GM19324 (cell line): Measurements from ENCODE around the gene MYRIP.
"Not testable (repeated sequence)": the region's sequence is repeated elsewhere in the genome, so short reads cannot be mapped to it uniquely, and the experiment has no call there.

ENCODE experiments used
- ATAC-seq: cut with Tn5 transposase; IDR thresholded peaks from one replicate; pipeline ENCODE4 v1.9.1; 2021; ENCODE audit warnings: mild to moderate bottlenecking, moderate library complexity; ENCODE audit not compliant: unreplicated experiment, low FRiP score

MYRIP gene

GRCh38 chr3:40254891-40255290 lies 445.5 kb downstream of the MYRIP start:
- ATAC-seq = no peak

GRCh38 chr3:40255532-40255931 lies 446.1 kb downstream of the MYRIP start:
- ATAC-seq = no peak

- ATAC-seq = no peak
These were observed 448.7 kb downstream of the MYRIP start for GRCh38 chr3:40258064-40258463.

GRCh38 chr3:40258555-40258954 lies 449.1 kb downstream of the MYRIP start:
- ATAC-seq = no peak

DNA sequence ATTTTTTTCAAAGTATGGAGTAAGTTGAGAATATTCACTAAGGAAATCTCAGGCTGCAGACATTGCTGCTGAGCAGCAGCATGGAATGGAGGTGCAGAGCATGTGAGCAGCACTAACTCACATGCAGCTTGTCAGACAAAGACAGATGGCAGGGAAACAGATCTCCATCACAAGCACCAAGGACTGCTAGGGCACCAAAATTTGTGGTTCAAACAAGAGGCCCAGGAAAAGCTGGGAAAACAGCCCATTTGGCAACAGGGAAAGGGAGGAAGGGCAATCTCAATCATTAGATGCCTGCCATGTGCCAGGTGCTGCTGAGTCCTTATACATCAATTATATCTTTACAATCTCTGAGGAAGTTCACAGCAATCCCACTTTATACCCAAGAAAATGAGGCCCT lies 452.9 kb downstream of the MYRIP start:
- ATAC-seq = no peak

DNA sequence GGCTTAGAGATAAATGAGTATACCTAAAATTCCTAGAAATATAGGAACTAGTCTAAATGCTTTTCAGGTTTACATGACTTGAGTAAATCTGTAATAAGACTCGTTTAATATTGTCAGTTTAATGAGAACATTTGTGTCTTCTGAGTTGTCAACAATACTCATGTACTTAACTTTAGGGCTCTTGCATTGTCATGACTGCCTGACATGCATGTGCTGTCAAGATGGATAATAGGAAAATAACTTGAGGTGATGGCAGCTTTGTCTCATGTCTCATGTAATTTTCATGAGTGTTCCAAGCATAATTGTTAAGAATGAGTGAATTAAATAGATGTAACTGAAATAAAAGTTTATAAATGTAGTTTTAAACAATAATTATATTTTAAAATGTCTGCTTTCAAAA lies 455.0 kb downstream of the MYRIP start:
- ATAC-seq = no peak

DNA sequence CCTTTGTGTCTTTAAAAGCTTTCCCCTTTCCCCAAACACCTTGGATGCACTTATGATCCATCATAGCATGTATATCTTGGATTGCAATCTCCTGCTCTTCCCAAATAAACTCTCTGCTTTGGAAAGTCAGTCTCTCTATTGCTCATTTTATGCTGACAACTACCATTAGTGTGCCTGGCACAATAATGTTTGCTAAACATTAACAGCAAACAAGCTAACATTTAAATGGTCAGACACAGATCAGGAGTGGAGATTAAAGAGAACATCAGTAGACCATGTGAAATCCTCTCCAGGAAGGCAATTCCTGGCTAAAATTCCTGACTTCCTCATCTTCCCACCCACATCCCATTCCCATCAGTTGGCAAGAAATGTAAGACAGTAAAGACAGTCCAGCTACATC lies 455.8 kb downstream of the MYRIP start:
- no peak for ATAC-seq

GRCh38 chr3:40267937-40268724 lies 458.7 kb downstream of the MYRIP start:
- no peak for ATAC-seq

GRCh38 chr3:40268802-40269524 lies 459.6 kb downstream of the MYRIP start:
- ATAC-seq = no peak

GRCh38 chr3:40278791-40279190 lies 469.4 kb downstream of the MYRIP start:
- no peak for ATAC-seq

- ATAC-seq = no peak
These were observed 472.6 kb downstream of the MYRIP start for GRCh38 chr3:40281995-40282394.

DNA sequence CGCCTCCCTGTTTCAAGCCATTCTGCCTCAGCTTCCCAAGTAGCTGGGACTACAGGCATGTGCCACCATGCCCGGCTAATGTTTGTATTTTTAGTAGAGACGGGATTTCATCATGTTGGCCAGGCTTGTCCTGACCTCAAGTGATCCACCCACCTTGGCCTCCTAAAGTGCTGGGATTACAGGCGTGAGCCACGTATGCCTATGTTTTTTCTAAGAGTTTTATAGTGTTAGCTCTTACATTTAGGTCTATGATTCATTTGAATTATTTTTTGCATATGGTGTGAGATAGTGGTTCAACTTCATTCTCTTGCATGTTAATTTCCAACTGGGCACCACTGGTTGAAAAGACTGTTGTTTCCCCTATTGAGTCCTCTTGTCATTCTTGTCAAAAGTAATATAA lies 473.6 kb downstream of the MYRIP start:
- ATAC-seq = not testable (repeated sequence)

DNA sequence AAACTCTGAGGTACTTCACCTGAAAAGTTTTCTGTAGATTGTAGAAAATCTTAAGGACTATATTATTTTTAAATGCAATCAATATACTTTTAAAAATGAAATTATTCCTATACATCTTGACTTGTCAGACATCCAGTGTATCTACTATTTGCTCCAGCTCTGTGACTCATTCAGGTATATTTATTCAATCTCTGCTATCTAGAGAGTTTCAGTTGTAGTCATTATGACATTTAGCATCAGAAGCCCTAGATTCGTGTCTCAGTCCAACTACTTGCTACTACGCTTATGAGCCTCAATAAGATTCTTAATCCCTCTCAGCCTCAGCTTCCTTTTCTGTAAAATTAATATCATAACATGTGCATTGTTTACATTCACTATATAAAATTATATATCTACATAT lies 477.8 kb downstream of the MYRIP start:
- ATAC-seq = no peak

- ATAC-seq = no peak
These were observed 481.0 kb downstream of the MYRIP start for GRCh38 chr3:40290396-40290795.

DNA sequence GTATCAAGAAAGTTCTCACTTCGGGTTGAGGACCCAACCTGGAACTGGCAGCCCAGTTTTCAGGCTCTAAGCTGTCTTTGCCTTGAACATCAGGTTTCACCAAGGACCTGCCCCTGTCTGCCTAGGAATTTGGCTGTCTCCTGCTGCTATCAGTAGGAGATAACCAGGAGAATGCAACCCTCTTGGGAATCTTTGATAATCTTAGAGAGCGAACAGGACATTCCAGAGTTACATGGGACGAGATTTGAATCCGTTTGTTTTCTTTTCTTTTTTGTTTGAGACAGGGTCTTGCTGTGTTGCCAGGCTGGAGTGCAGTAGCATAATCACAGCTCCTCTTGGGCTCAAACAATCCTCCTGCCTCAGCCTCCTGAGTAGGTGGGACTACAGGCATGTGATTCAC lies 482.1 kb downstream of the MYRIP start:
- ATAC-seq = no peak

- ATAC-seq = no peak
These were observed 483.4 kb downstream of the MYRIP start for GRCh38 chr3:40292637-40293349.

DNA sequence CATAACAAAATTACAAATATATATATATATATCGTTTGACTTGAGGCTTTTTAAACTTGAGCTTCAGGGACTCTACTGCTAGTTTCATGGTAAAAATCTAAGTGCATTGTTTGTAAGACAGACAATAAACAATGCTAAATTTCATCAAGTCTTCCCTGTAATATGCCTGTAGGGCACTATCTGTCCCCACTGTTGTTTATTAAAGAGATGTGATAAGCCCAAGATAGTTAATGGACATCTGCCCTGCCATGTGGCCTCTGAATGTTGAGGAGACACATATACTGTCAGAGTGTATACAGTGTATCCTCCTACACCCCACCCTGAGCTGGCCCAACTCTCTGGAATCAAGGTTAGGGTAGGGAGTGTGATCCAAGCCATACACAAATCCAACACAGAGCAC lies 485.0 kb downstream of the MYRIP start:
- no peak for ATAC-seq

GRCh38 chr3:40298075-40298474 lies 488.7 kb downstream of the MYRIP start:
- ATAC-seq = no peak

DNA sequence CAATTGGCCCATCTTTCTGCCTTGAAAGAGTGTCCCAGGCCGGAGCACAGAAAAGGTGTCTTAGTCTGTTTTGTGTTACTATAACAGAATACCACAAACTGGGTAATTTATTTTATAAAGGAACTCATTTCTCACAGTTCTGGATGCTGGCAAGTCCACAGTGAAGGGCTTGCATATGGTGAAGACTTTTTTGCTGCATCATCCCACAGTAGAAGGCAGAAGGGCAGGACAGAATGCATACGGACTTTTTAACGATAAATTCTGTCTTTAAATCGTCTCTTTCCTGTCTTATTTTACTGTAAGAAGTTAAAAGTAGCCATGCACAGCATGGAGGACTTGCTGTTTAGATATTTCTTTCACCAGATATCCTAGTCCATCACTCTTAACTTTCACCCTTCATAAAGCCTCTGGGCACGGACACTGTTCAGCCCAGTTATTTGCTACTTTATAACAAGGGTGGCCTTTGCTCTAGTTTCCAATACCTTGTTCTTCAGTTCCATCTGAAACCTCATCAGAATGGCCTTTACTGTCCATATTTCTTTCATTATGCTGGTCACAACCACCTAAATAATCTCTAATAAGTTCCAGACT lies 489.8 kb downstream of the MYRIP start:
- no peak for ATAC-seq

DNA sequence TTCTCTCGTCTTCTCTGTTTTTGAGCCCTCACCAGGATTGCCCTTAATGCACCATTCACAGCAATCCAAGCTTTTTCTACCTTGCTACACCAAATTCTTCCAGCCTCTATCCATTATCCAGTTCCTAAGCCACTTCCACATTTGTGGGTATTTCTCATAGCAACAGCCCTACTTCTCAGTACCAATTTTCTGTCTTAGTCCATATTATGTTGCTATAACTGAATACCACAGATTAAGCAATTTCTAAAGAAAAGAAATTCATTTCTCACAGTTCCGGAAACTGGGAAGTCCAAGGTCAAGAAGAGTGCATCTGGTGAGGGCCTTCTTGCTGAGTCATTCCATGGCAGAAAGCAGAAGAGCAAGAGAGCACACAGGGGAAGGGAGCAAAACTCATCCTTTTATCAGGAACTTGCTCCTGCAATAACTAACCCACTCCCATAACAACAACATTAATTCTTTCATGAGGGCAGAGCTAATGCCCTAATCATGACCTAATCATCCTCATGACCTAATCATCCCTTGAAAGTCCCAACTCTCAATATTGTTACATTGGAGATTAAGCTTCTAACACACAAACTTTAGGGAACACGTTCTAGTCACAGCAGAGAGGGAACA lies 490.4 kb downstream of the MYRIP start:
- no peak for ATAC-seq

DNA sequence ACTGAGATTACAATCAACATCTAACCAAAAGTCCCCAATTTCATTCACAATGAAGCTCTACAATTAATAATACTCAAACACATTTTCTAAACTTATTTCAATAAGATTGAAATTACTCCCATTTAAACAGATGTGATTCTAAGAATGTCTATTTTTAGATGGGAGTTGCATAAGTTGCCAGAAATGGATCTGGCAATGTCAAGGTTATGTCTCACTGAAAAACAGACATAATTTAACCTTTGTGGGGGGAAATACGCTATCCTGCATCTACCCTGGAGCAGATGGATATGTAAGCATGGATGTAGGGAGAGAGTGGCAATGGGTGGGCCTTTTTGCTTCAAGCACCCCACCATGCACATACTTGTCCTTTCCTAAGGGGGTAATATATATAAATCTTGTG lies 493.4 kb downstream of the MYRIP start:
- ATAC-seq = no peak
